ENCODE measurements around the gene FANCC. TPM values are rescaled to one million over a fixed set of nuclear protein-coding genes. Genes with fewer than 3 reads are reported as not detected.

Gene FANCC
- total and polyA plus RNA-seq, 2 donors (not counting 1 experiment from before 2014, with no cell fraction given) = 8.9 to 9.0 TPM

- TF ChIP-seq CTCF (conservative IDR thresholded peaks at IDR 0.05 in 1 of 2, IDR thresholded peaks at IDR 0.05 in 1 of 2; ENCODE audit: low read depth in 1 of 2, low read length in 2 of 2) (no peak), EZH2 (IDR thresholded peaks at IDR 0.05; ENCODE audit: low read length, missing control alignments) (no peak)
- no peaks in the 10 kb centered on the region for H3K27me3 ChIP-seq (ENCODE audit: control insufficient read depth, insufficient read depth, low read length)
- DNase-seq (ENCODE audit: low read depth in 2 of 2) = no peak
- H3K4me2 ChIP-seq (ENCODE audit: extremely low read depth, insufficient read depth, low read length) = no peak overlapping the region
- no peak overlapping the region for H3K4me3 ChIP-seq (replicated peaks in 1 of 4; ENCODE audit: control extremely low read depth in 1 of 4, insufficient read depth in 1 of 4, low read depth in 3 of 4, low read length in 4 of 4)
- no peaks in the 10 kb centered on the region for H4K20me1 ChIP-seq (ENCODE audit: control insufficient read depth, extremely low read depth, insufficient read depth, low read length)
- peaks cover 19% of the 10 kb centered on the region for H3K4me1 ChIP-seq (ENCODE audit: control insufficient read depth, extremely low read depth, insufficient read depth, low read length)
- no peak overlapping the region for H2AFZ ChIP-seq (ENCODE audit: low read length)
- peak overlapping the region; percentile 55 for H3K27ac ChIP-seq (ENCODE audit: insufficient read depth, low read length)
- peaks cover 91% of the 10 kb centered on the region for H3K79me2 ChIP-seq (ENCODE audit: control insufficient read depth, insufficient read depth, low read length)
- H3K36me3 ChIP-seq (ENCODE audit: control insufficient read depth, insufficient read depth, low read length) = peaks cover 14% of the 10 kb centered on the region
- no peaks in the 10 kb centered on the region for H3K9me3 ChIP-seq (ENCODE audit: control insufficient read depth, insufficient read depth, low read depth, low read length)
- no peak overlapping the region for H3K9ac ChIP-seq (ENCODE audit: insufficient read depth, low read length)
Observed at GRCh38 chr9:95065224-95065623, 252.3 kb downstream of the FANCC start.

GRCh38 chr9:95063300-95063699 lies 254.2 kb downstream of the FANCC start:
- no peaks in the 10 kb centered on the region for H3K9me3 ChIP-seq (ENCODE audit: control insufficient read depth, insufficient read depth, low read depth, low read length)
- no peak overlapping the region for H3K4me2 ChIP-seq (ENCODE audit: extremely low read depth, insufficient read depth, low read length)
- H3K27ac ChIP-seq (ENCODE audit: insufficient read depth, low read length) = no peak overlapping the region
- H3K4me3 ChIP-seq (replicated peaks in 1 of 4; ENCODE audit: control extremely low read depth in 1 of 4, insufficient read depth in 1 of 4, low read depth in 3 of 4, low read length in 4 of 4) = no peak overlapping the region
- TF ChIP-seq EZH2 (IDR thresholded peaks at IDR 0.05; ENCODE audit: low read length, missing control alignments) (no peak), CTCF (conservative IDR thresholded peaks at IDR 0.05 in 1 of 2, IDR thresholded peaks at IDR 0.05 in 1 of 2; ENCODE audit: low read depth in 1 of 2, low read length in 2 of 2) (no peak)
- no peak for DNase-seq (ENCODE audit: low read depth in 2 of 2)
- no peak overlapping the region for H2AFZ ChIP-seq (ENCODE audit: low read length)
- H3K27me3 ChIP-seq (ENCODE audit: control insufficient read depth, insufficient read depth, low read length) = no peaks in the 10 kb centered on the region
- no peak overlapping the region for H3K9ac ChIP-seq (ENCODE audit: insufficient read depth, low read length)
- peaks cover 92% of the 10 kb centered on the region for H3K79me2 ChIP-seq (ENCODE audit: control insufficient read depth, insufficient read depth, low read length)
- peaks cover 29% of the 10 kb centered on the region for H3K4me1 ChIP-seq (ENCODE audit: control insufficient read depth, extremely low read depth, insufficient read depth, low read length)
- H4K20me1 ChIP-seq (ENCODE audit: control insufficient read depth, extremely low read depth, insufficient read depth, low read length) = no peaks in the 10 kb centered on the region
- peaks cover 14% of the 10 kb centered on the region for H3K36me3 ChIP-seq (ENCODE audit: control insufficient read depth, insufficient read depth, low read length)

DNA sequence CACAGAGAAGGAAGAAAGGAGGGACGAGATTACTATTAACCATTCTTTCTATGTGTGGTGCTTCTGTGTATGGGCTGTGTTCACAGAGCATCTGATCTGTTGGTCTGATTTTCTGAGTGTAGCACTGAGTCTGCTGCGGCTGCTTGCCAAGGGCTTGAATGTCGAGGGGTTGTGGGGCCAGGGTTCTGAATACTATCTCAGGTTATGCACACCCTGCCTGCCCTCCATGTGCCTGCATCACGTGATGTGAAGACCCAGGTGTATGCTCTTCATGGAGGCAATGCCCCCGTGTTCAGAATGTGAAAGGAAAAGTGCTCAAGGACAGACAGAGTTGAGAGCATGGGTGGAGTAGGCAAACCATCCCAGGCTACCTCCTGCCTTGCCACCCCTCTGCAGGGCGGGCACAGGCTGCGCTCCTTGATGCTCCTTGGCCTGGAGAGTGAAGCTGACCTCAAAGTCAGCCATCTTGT lies 254.9 kb downstream of the FANCC start:
- TF ChIP-seq CTCF (conservative IDR thresholded peaks at IDR 0.05 in 1 of 2, IDR thresholded peaks at IDR 0.05 in 1 of 2; ENCODE audit: low read depth in 1 of 2, low read length in 2 of 2) (no peak), EZH2 (IDR thresholded peaks at IDR 0.05; ENCODE audit: low read length, missing control alignments) (no peak)
- Histone ChIP-seq H3K4me2 (ENCODE audit: extremely low read depth, insufficient read depth, low read length) (no peak overlapping the region), H3K4me3 (replicated peaks in 1 of 4; ENCODE audit: control extremely low read depth in 1 of 4, insufficient read depth in 1 of 4, low read depth in 3 of 4, low read length in 4 of 4) (no peak overlapping the region), H3K27ac (ENCODE audit: insufficient read depth, low read length) (no peak overlapping the region), H3K27me3 (ENCODE audit: control insufficient read depth, insufficient read depth, low read length) (no peaks in the 10 kb centered on the region), H4K20me1 (ENCODE audit: control insufficient read depth, extremely low read depth, insufficient read depth, low read length) (no peaks in the 10 kb centered on the region), H3K79me2 (ENCODE audit: control insufficient read depth, insufficient read depth, low read length) (peaks cover 93% of the 10 kb centered on the region), H3K36me3 (ENCODE audit: control insufficient read depth, insufficient read depth, low read length) (peaks cover 14% of the 10 kb centered on the region), H2AFZ (ENCODE audit: low read length) (no peak overlapping the region), H3K9me3 (ENCODE audit: control insufficient read depth, insufficient read depth, low read depth, low read length) (no peaks in the 10 kb centered on the region), H3K4me1 (ENCODE audit: control insufficient read depth, extremely low read depth, insufficient read depth, low read length) (peaks cover 27% of the 10 kb centered on the region), H3K9ac (ENCODE audit: insufficient read depth, low read length) (no peak overlapping the region)
- no peak for DNase-seq (ENCODE audit: low read depth in 2 of 2)
